Activated T-cell treated with anti-CD3 and anti-CD28 coated beads, Interleukin-2, amount 50 U/mL, for 48 hours (primary cell): ENCODE data around the gene BARX1.
"Not testable (repeated sequence)": the region's sequence is repeated elsewhere in the genome, so short reads cannot be mapped to it uniquely, and the experiment has no call there.

ENCODE experiments used
- DNase-seq, 2 experiments: peaks; one replicate each; pipeline ENCODE4 v3.0.0-alpha.2; 2020

Gene BARX1

GRCh38 chr9:93951655-93952118 is 3.5 kb downstream of the BARX1 start:
- peak in 1 of 2 experiments; percentile 48 for DNase-seq

DNA sequence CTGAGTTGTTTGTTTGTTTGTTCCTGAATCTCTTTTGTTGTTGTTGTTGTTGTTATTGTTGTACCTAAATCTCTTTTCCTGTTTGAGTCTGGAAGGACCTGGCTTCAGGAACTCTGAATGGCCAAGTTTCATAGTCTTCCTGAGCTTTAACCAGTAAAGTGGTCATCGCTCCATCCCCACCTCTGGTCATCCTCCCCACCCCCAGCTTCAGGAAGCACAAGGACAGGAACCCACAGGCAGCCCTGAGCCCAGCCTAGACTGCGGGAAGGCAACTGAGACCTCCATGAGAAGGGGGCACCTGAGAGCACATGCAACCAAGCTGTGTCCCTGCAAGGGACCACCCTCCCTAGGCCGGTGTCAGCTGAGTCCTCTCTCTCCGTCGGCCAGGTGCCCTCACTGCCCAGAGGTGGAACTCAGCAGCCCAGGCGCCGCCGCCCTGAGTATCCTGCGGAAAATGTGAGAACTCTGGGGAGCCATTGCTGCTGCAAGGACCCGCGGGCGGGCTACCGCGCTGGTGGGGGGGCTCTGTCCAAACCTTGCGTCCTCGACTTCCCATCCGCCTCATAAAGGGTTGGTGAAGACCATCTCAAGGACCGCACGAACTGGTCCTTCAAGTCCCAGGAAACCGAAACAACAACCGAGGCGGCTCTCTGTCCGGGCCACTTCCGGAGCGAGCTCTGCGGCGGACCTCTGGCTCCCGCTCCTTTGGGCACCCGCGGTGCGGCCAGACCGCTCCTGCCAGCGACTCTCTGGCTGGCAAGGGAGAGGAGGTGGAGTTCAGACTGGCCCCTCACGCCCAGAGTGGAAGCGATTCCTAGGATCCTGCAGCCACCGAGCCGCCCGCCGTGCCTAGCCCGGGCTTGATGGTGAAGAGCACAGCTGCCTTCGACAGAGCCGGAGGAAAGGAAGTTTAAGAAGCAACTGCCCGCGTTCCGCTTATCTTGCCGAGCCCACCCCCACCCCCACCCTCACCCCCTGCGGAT is 4.2 kb downstream of the BARX1 start:
- peak in 1 of 2 experiments; percentile 49 for DNase-seq

GRCh38 chr9:93949694-93950449 is 5.3 kb downstream of the BARX1 start:
- DNase-seq, result peak in 1 of 2 experiments; percentile 25

- peak in 1 of 2 experiments; percentile 31 for DNase-seq
Observed at GRCh38 chr9:93949073-93949693, 6.0 kb downstream of the BARX1 start.

DNA sequence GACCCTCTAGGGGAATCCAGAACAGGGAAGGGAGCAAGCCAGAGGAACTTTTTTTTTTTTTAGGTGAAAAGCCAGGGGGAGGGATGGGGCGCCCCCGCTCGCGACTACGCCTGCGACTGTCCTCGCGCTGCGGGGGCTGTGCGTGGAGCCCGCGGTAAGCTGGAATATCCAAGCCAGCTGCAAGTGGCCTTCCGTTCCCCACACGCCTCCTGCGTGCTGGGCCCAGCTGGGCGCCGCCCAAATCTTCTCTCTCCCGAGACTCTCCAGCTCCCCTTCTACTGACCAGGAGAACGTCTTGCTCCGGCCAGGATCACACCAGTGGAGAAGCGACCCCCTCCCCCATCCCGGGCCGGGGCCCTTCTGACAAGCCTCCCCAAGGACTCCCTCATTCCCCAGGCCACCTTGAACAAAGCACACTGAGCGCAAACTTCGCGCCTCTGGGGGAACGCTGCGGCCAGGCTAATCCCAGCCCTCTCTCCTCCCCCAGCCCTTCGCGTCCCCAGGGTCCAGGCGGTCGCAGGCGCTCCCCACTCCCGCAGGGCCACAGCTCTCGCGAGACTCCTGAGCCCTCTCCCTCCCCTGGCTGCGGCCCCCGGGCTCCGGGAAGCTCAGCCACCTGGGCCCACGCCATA is 6.6 kb downstream of the BARX1 start:
- DNase-seq, result no peak

GRCh38 chr9:93947409-93948070 is 7.6 kb downstream of the BARX1 start:
- DNase-seq, result no peak

DNA sequence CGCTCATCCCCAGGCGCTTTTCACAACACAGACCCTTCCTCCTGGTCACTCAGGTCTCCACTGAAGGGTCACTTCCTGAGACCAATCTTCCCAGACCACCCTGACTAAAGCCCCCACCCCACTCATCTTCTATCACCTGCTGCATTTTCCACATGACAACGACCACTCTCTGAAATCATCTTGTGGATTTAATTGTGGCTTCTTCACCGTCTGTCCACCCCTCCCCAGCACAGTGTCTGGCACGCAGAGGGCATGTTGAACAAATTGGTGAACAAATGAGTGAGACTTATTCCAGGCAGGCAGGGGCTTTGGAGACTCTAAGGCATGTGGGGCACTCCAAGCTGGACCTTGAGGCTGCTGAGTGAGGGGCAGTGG is 8.8 kb downstream of the BARX1 start:
- DNase-seq, result no peak

DNA sequence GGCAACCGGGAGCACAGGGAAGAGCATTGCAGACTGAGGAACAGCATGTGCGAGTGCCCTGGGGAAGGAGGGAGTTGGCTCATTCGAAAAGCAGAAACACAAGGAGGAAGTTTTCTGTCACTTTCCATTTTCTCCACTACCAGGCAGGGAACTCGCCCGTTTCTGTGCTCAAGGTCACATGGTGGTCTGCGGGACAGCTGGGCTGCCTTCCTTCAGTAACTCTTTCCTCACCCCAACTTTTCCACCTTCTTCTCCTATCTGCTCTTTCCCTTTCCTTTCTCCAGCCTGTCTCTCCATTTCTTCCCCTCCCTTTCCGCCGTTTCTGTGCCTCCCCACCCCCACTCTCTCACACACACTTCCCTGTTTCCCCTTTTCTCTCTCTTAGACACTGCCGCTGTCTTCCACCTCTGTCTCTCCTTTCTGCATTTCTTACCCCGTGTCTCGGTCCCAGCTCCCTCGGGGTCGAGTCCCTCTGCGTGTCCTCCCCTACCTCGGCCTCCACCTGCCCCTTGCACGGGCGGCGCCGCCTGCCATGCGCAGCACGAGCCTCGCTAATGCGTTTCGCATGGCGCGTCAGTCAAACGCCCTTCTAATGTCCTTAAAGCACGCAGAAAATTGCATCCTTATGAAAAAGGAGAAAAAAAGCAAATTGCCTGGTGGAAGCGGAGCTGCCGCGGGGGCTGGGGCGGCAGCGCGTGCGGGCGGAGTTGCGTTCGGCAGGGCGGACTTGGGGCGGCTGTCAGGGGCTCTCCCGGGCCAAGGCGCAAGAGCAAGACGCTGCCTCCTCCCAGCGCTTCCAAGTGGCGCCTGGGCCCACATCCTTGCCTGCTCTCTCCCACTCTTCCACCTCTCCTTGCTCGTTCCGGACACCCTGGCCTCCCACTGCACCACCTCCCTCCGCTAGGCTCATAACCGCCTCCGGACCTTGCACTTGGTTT is 9.5 kb downstream of the BARX1 start:
- no peak for DNase-seq

- no peak for DNase-seq
Observed at GRCh38 chr9:93944011-93944410, 11.1 kb downstream of the BARX1 start.

GRCh38 chr9:93942161-93942560 is 13.0 kb downstream of the BARX1 start:
- DNase-seq, result no peak

DNA sequence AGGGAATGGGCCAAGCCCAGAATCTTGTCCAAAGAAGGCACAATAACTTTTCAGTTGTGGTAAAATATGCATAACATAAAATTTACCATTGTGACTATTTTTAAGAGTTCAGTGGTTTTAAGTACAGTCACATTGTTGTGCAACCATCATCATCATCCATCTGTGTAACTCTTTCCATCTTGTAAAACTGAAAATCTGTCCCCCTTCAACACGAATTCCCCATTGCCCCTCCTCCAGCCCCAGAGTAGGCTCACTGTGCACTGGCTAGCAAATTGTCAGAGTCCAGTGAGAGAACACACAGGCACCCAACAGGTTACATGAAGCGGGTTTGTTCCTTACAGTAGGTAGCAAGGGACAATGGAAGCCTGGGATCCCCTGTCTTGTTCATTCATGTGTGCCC is 13.7 kb downstream of the BARX1 start:
- DNase-seq, result no peak

DNA sequence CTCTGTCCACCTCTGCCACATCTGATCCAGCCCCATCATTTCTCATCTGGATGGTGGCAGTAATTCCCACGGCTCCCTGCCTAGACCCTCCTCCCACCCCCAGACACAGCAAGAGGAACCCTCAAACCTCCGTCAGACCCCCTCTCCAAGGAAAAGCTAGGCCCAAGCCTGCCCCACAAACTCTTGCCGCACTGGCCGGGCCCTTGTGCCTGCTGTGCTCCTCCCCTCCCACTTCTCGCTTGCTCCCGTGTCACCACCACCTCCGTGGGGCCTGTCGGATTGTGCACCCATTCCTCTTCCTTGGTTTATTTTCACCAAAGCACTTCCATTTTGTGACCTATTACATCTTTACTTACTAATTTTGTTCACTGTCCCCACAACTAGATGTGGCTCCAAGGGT is 14.2 kb downstream of the BARX1 start:
- no peak for DNase-seq

- not testable (repeated sequence) for DNase-seq
Observed at GRCh38 chr9:93939589-93939988, 15.6 kb downstream of the BARX1 start.

GRCh38 chr9:93937193-93937592 is 18.0 kb downstream of the BARX1 start:
- no peak for DNase-seq

GRCh38 chr9:93931905-93932304 is 23.2 kb downstream of the BARX1 start:
- no peak for DNase-seq

- no peak for DNase-seq
Observed at GRCh38 chr9:93930070-93930469, 25.1 kb downstream of the BARX1 start.

GRCh38 chr9:93929231-93929630 is 25.9 kb downstream of the BARX1 start:
- no peak for DNase-seq

- no peak for DNase-seq
Observed at GRCh38 chr9:93922535-93922934, 32.6 kb downstream of the BARX1 start.

DNA sequence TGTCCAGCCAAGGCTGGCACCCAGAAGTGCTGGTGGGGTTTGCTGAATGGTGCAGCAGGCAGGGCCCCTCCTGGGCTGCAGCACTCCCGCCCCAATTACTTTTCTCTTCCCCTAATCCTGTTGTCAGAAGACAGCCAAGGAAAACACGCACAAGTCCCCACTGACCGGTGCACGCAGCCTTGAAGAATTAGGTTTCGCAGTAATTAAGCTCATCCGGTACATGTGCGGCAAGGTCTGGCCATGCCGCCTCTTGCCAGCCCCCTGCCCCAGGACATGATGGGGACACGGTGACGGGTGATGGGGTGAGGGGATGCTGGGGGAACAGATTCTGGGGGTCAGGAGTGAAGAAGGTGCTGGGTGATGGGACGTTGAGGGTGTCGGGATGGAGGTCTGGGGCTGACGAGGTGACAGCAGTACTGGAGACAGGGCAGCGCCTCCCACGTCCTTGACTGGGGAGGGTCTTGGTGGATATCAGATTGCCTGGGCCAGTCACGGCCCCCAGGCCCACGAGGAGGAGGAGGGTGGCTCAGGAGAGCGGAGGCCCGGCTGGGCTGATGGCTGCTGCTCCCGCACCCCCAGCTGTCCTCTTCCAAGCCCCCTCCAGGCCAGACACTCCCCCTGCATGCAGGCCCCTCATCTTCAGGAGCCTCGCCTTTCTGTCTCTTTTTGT is 34.9 kb downstream of the BARX1 start:
- no peak for DNase-seq

DNA sequence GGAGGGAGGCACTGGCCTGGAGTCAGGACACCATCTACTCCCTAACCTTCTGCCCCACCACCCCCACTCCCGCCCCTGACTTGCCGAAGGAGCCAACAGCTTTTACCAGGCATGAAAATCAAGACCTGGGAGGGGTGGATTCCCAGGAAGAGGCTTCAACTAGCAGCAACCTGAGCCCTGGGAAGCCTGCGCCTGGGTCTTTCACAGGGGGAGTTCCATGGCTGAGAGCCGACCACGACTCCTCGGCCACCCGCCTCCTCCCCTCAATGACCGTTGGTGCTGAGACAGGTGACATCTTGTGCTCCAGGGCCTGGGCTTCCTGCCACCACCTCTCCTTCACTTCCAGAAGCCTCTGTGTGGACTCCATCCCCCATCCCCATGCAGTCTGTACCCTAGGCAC is 37.1 kb downstream of the BARX1 start:
- no peak for DNase-seq
